ENCODE results near the gene SSUH2.

Gene SSUH2

DNA sequence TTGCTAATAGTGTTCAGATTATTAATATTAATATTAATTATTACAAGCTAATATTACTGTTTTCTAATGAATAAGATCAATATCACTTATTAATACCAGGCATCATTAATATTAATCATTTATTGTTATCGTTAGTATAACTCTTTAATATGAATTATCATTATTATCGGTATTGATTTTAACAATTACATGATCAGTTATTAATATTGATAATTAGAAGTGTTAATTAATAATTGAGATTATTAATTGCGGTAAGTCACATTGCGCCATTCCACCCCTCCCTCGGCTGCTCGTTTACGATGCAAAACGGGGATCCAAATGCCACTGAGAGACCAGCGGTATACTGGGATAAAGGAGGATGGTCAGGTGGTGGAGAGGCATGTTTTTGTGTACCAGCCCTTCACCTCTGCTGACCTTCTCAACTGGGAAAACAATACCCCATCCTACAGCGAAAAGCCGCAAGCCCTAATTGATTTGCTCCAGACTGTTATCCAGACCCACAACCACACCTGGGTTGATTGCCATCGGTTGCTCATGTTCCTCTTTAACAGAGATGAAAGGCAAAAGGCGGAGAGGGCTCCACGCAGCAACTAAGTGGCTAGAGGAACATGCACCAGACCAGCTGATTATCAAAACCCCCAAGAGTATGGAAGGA lies 28.6 kb upstream of the SSUH2 start:
- H3K27ac ChIP-seq, result no peak overlapping the region
- TF ChIP-seq, protein P1, sequence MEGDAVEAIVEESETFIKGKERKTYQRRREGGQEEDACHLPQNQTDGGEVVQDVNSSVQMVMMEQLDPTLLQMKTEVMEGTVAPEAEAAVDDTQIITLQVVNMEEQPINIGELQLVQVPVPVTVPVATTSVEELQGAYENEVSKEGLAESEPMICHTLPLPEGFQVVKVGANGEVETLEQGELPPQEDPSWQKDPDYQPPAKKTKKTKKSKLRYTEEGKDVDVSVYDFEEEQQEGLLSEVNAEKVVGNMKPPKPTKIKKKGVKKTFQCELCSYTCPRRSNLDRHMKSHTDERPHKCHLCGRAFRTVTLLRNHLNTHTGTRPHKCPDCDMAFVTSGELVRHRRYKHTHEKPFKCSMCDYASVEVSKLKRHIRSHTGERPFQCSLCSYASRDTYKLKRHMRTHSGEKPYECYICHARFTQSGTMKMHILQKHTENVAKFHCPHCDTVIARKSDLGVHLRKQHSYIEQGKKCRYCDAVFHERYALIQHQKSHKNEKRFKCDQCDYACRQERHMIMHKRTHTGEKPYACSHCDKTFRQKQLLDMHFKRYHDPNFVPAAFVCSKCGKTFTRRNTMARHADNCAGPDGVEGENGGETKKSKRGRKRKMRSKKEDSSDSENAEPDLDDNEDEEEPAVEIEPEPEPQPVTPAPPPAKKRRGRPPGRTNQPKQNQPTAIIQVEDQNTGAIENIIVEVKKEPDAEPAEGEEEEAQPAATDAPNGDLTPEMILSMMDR (conservative IDR thresholded peaks at IDR 0.05), result no peak

DNA sequence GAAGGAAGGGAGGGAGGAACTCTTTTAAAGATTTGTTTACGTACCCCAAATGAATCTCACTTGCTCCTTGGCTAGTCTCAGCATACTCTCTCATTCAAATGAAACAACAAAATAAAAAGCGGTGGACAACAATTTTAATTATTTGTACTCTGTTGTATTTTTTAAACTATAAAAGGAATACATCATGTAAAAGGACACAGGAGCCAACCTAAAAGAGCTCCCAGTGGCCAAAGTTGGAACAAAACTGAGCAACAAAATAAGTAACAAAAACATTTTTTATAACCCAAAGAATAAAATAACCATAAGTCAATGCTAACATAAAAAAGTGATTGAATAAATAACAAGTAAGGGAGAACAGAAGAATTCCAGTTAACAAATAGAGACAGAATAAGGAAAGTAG lies 24.4 kb upstream of the SSUH2 start:
- H3K27ac ChIP-seq, result no peak overlapping the region
- no peak for TF ChIP-seq ZFX (IDR thresholded peaks at IDR 0.05)
- TF ChIP-seq, protein P1 (conservative IDR thresholded peaks at IDR 0.05), result no peak; the same call in 1 of the 2 replicates

DNA sequence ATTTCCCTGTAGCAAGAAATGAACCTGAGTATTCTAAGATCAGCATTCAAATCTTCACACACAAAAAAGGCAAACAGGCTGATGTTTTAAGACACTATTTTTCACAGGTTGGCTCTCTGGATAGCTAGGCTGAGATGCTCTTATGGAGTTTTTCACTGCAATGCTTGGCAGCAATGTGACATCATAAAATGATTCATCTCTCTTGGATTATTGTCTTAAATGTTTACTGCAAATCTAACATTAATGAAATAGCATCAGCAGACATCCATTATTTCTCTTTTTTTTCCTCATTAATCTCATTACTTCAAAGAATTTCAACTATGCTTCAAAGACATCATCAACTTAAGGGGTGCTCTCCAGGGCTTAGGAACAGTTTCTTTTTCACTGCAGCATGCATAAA lies 23.6 kb upstream of the SSUH2 start:
- TF ChIP-seq, protein P1 (conservative IDR thresholded peaks at IDR 0.05), result no peak
- no peak for TF ChIP-seq ZFX (IDR thresholded peaks at IDR 0.05)
- H3K27ac ChIP-seq, result no peak overlapping the region

DNA sequence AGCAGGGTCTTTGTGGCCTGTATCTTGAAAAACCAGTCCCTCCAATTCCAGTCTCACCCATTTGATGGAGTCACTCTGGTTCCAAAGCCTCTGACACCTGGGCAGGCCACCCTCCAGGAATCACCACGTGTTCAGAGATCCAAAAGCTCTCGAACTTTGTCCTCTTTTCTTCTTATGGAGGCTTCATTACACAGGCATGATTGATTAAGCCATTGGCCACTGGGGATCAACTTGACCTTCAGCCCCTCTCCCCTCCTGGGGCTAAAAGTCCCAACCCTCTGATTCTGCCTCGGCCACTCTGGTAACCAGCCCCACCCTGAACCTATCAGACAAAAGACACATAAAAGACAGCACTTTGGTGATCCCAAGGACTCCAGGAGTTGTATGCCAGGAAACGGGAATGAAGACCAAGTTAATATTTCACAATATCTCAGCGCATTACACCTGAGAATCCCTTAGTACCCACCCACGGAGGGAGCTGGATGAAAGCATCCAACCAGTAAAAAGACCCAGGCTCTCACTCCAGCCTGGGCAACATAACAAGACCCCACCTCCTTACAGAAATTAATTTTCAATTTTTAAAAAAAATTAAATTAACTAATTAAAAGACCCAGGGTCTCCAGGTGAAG lies 23.0 kb upstream of the SSUH2 start:
- TF ChIP-seq, protein P1 (conservative IDR thresholded peaks at IDR 0.05), result no peak
- no peak for TF ChIP-seq ZFX (IDR thresholded peaks at IDR 0.05)
- no peak overlapping the region for H3K27ac ChIP-seq

DNA sequence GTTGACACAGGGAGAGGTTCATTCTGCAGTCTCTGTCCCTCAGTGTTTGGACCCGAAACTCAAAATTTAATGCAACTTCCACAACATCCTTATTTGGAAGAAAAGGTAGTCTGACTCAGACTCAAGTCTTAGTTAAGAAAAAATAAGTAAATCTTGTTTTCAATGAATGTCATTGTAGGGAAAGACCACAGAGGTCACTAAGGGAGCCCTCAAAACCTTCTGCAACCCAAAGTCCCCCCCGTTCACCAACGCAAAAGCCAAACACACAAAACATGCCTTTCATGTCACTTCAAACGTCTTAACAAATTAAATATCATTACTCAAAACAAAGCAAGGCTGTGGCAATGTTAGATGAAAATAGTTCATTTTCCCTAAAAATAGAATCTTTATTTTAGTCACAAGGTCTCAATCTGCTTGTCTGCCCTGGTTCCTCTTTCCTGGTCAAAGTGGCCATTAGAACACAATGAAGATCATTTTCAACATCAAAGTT lies 20.9 kb upstream of the SSUH2 start:
- H3K27ac ChIP-seq, result no peak overlapping the region
- no peak for TF ChIP-seq ZFX (IDR thresholded peaks at IDR 0.05)
- TF ChIP-seq, protein P1 (conservative IDR thresholded peaks at IDR 0.05), result no peak

DNA sequence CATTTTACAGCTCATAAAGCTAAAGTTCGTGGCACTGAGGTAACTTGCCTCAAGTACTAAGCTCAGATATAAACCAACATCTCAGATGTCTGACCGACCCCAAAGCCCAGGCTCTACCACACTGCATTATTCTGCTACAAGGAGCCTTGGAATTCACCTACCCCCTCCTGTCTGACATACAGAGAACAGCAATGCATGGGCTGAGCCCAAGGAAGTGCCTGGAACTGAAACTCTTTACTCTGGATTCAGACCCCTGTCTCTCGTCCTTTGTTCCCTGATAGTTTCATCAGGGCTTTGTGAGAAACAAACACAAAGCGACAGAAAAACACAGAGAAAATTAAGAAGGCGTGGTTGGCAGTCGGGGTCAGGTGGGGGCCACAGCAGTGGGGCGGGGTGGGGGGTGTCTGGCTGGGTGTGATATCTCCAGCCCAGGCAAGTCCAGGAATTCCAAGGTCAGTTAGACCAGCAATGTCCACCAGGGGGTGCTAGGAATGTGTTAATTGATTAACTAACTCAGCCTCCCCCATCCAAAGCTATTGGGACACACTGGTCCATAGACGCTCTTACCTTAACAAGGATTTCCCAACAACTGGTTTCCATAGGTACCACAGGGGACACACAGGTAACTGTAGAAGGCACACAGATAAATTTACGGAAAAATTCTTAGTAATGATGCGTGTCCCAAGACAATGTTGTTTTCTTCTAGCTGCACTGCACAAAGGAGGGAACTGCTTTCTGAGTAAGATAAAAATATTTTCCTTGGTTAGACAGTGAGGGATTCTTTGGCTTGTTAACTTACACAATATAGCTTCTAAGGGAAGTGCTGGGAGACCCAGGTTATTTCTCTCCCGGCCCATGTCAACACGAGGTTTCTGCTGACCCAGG lies 18.8 kb upstream of the SSUH2 start:
- no peak for TF ChIP-seq ZFX (IDR thresholded peaks at IDR 0.05)
- TF ChIP-seq, protein P1 (conservative IDR thresholded peaks at IDR 0.05), result peak; percentile 78
- no peak overlapping the region for H3K27ac ChIP-seq

DNA sequence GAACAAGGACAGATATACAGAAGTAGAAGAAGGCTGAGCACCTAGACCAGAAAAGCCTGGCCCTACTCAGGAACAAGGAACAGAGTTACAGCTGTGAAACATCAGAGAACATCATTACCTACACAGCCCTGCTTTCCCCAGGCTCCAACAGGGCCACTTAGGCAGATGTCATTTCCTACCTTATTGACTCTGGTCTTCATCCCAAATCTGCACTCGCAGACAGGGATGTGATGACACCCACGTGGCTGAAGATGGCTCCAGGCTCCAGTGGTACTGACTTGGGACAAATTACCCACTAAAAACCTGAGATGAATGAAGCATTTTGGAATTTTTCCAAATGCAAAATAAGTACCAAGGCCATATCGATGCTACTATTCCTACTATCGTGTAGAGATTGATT lies 18.0 kb upstream of the SSUH2 start:
- TF ChIP-seq, protein P1 (conservative IDR thresholded peaks at IDR 0.05), result no peak
- no peak for TF ChIP-seq ZFX (IDR thresholded peaks at IDR 0.05)
- H3K27ac ChIP-seq, result no peak overlapping the region

All from C4-2B (cell line).